ENCODE measurements around the gene ZMYM2. TPM values are rescaled to one million over a fixed set of nuclear protein-coding genes. Genes with fewer than 3 reads are reported as not detected.

ZMYM2 gene
- total RNA-seq, 2 experiments from 2014 or later: 59.9 to 64.7 TPM

DNA sequence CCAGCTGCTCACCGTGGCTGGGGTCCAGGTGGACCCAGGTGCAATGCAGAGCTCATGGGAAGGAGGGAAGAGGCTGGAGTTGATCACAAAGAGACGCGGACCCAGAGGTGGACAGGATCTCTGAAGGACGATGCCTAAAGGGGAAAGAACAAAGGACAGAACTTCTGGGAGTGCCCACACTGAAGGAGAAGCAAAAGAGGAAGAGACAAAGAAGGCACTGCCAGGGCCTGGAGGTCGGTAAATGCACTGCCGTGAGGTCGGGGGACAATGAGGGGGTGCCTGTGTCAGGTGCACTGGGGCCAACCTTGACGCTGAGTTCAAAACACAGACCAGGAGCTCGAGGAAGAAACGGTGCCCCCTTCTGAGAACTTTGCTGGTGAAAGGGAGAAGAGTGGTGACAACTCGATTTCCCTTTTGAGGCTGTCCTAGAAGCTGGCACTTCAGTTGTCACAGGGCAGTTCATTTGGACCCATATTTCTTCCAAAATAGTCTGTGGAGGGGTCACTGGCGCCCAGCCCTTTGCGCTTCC, 146.7 kb downstream of the ZMYM2 start:
- POLR2A ChIA-PET: no interaction called here
- H3K4me2 ChIP-seq (ENCODE audit: low read length): no peak overlapping the region
- DNase-seq (ENCODE audit: low spot score): no peak

DNA sequence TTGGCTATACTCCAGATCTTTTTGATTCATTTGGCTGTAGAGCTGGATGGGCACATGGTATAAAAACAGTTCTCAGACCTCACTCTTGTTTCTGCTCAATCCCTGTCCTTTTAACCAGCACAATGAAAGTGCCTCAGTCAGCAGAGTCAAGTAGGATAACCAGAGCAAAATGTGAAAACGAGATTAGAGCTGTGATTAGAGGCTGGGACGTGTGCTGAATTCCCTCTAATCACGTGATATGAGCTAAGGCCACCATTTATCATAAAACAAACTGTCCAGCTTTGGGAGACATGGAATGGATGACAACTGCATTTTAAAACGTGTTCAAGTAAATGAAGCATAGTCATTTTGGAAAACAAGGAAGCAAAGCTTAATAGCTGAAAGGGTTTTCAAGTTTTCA, 148.2 kb downstream of the ZMYM2 start:
- POLR2A ChIA-PET: interaction anchor here (1.0 kb wide), 1 partner anchor 10 kb away, joined by 3 read pairs; no protein-coding TSS in a partner anchor
- Histone ChIP-seq H3K4me3 (ENCODE audit: low read depth, low read length, poor library complexity, severe bottlenecking) (no peak overlapping the region), H3K9me3 (ENCODE audit: low read length) (no peaks in the 10 kb centered on the region), H3K27ac (ENCODE audit: low read depth, low read length, poor library complexity, severe bottlenecking) (no peak overlapping the region), H3K4me2 (ENCODE audit: low read length) (no peak overlapping the region), H3K79me2 (ENCODE audit: insufficient read depth, low read depth, low read length) (no peaks in the 10 kb centered on the region), H3K9me2 (ENCODE audit: insufficient read depth, low read length) (no peaks in the 10 kb centered on the region), H4K20me1 (ENCODE audit: insufficient read depth, low read length) (no peaks in the 10 kb centered on the region), H2AFZ (ENCODE audit: low read length) (no peak overlapping the region), H3K4me1 (ENCODE audit: insufficient read depth, low read length, poor library complexity, severe bottlenecking) (no peaks in the 10 kb centered on the region), H3K36me3 (ENCODE audit: insufficient read depth, low read length) (no peaks in the 10 kb centered on the region)
- no peak for TF ChIP-seq EZH2phosphoT487 (IDR thresholded peaks at IDR 0.05; ENCODE audit: borderline replicate concordance, low read depth, low read length)
- TF ChIP-seq, protein P1, sequence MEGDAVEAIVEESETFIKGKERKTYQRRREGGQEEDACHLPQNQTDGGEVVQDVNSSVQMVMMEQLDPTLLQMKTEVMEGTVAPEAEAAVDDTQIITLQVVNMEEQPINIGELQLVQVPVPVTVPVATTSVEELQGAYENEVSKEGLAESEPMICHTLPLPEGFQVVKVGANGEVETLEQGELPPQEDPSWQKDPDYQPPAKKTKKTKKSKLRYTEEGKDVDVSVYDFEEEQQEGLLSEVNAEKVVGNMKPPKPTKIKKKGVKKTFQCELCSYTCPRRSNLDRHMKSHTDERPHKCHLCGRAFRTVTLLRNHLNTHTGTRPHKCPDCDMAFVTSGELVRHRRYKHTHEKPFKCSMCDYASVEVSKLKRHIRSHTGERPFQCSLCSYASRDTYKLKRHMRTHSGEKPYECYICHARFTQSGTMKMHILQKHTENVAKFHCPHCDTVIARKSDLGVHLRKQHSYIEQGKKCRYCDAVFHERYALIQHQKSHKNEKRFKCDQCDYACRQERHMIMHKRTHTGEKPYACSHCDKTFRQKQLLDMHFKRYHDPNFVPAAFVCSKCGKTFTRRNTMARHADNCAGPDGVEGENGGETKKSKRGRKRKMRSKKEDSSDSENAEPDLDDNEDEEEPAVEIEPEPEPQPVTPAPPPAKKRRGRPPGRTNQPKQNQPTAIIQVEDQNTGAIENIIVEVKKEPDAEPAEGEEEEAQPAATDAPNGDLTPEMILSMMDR (conservative IDR thresholded peaks at IDR 0.05; ENCODE audit: low read length): no peak
- CTCF ChIA-PET (ENCODE audit: unreplicated experiment): no interaction called here
- BruUV-seq (replicated peaks): no TSS peak
- no peak for DNase-seq (ENCODE audit: low spot score)
- intact Hi-C loops (cut with micrococcal nuclease; ENCODE audit: unreplicated experiment): no loop called here

More for the DNA sequence above, 146.7 kb downstream of the ZMYM2 start:
- intact Hi-C loops (cut with micrococcal nuclease; ENCODE audit: unreplicated experiment): no loop called here
- Histone ChIP-seq H3K9me2 (ENCODE audit: insufficient read depth, low read length) (no peaks in the 10 kb centered on the region), H3K4me1 (ENCODE audit: insufficient read depth, low read length, poor library complexity, severe bottlenecking) (no peaks in the 10 kb centered on the region), H3K36me3 (ENCODE audit: insufficient read depth, low read length) (no peaks in the 10 kb centered on the region), H3K4me3 (ENCODE audit: low read depth, low read length, poor library complexity, severe bottlenecking) (no peak overlapping the region), H3K27ac (ENCODE audit: low read depth, low read length, poor library complexity, severe bottlenecking) (no peak overlapping the region), H3K79me2 (ENCODE audit: insufficient read depth, low read depth, low read length) (no peaks in the 10 kb centered on the region), H3K9me3 (ENCODE audit: low read length) (no peaks in the 10 kb centered on the region), H2AFZ (ENCODE audit: low read length) (no peak overlapping the region), H4K20me1 (ENCODE audit: insufficient read depth, low read length) (no peaks in the 10 kb centered on the region)
- CTCF ChIA-PET (ENCODE audit: unreplicated experiment): no interaction called here
- TF ChIP-seq EZH2phosphoT487 (IDR thresholded peaks at IDR 0.05; ENCODE audit: borderline replicate concordance, low read depth, low read length): no peak
- TF ChIP-seq, protein P1 (conservative IDR thresholded peaks at IDR 0.05; ENCODE audit: low read length): no peak
- no TSS peak for BruUV-seq (replicated peaks)

DNA sequence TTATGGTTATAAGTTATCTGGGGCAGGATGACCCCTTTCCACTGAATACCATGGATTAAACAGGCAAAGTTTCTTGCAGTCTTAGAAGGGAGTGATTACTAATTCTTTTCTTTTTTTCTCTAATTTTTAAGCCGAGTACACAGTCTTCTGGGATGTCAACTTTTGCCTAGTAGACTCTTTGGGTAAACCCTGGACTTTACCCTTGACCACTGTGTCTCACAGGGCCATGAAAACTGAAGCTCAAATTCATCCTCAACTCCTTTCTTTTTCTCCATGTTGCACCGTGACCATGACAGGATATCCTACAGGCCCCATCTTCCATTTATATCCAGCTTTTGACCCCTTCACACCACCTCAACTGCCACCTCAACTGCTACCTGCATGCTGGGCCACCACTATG, 150.5 kb downstream of the ZMYM2 start:
- ChIA-PET CTCF (ENCODE audit: unreplicated experiment) (no interaction called here), POLR2A (interaction anchor here (1.6 kb wide), 1 partner anchor 8 kb away, joined by 5 read pairs; no protein-coding TSS in a partner anchor)
- Histone ChIP-seq H3K4me2 (ENCODE audit: low read length) (no peak overlapping the region), H3K4me1 (ENCODE audit: insufficient read depth, low read length, poor library complexity, severe bottlenecking) (no peaks in the 10 kb centered on the region), H3K36me3 (ENCODE audit: insufficient read depth, low read length) (no peaks in the 10 kb centered on the region), H3K79me2 (ENCODE audit: insufficient read depth, low read depth, low read length) (no peaks in the 10 kb centered on the region), H3K9me2 (ENCODE audit: insufficient read depth, low read length) (no peaks in the 10 kb centered on the region), H2AFZ (ENCODE audit: low read length) (no peak overlapping the region), H3K4me3 (ENCODE audit: low read depth, low read length, poor library complexity, severe bottlenecking) (no peak overlapping the region), H3K27ac (ENCODE audit: low read depth, low read length, poor library complexity, severe bottlenecking) (no peak overlapping the region), H3K9me3 (ENCODE audit: low read length) (no peaks in the 10 kb centered on the region), H4K20me1 (ENCODE audit: insufficient read depth, low read length) (no peaks in the 10 kb centered on the region)
- intact Hi-C loops (cut with micrococcal nuclease; ENCODE audit: unreplicated experiment): no loop called here
- no peak for TF ChIP-seq EZH2phosphoT487 (IDR thresholded peaks at IDR 0.05; ENCODE audit: borderline replicate concordance, low read depth, low read length)
- TF ChIP-seq, protein P1 (conservative IDR thresholded peaks at IDR 0.05; ENCODE audit: low read length): no peak
- no peak for DNase-seq (ENCODE audit: low spot score)
- no TSS peak for BruUV-seq (replicated peaks)
